GM12878 (cell line): Measurements from ENCODE around the gene LAYN. TPM values are rescaled to one million over a fixed set of nuclear protein-coding genes. Genes with fewer than 3 reads are reported as not detected.

ENCODE experiments used
- ATAC-seq: fragments of 200-7000 bp; cut with Tn5 transposase; 3 replicates; pipeline ENCODE4 v1.9.1; 2020; ENCODE audit warnings: mild to moderate bottlenecking, moderate library complexity
- BruUV-seq: library from RNA; stranded (reverse); fragments of 400-500 nt; replicated peaks from 2 replicates; lab custom pipeline; 2021; lab: Mats Ljungman, UMichigan
- CTCF ChIA-PET: fragments of 300-600 bp; sonication (Branson Sonifier 250); formaldehyde crosslinking; extraction: SDS; loops from one replicate; lab custom pipeline; 2021; ENCODE audit warnings: inconsistent platforms; lab: Yijun Ruan, JAX
- POLR2A ChIA-PET: fragments of 350-600 bp; formaldehyde crosslinking; extraction: SDS; loops from one replicate; lab custom pipeline; 2021; ENCODE audit warnings: inconsistent platforms; lab: Charles Lee
- RAD21 ChIA-PET: fragments of 300-600 bp; sonication (Branson Sonifier 250); formaldehyde crosslinking; loops from one replicate; lab custom pipeline; 2023; ENCODE audit warnings: antibody characterized with exemption; ENCODE audit not compliant: unreplicated experiment; lab: Charles Lee
- SMC1A ChIA-PET: fragments of 300-600 bp; sonication (Branson Sonifier 250); formaldehyde crosslinking; loops from one replicate; lab custom pipeline; 2023; ENCODE audit not compliant: unreplicated experiment, uncharacterized antibody; lab: Charles Lee
- DNase-seq: peaks from one replicate; pipeline ENCODE4 v3.0.0-alpha.2; 2011; ENCODE audit warnings: low read depth, low spot score
- FAIRE-seq: peaks from 3 replicates; lab custom pipeline; 2011; peaks lifted over from hg19 to GRCh38; lab: Jason Lieb, UNC
- H2AFZ ChIP-seq: 2 replicates; pipeline ENCODE4 v1.6.0; 2011; ENCODE audit warnings: low read depth, low read length, control low read depth; ENCODE audit not compliant: control insufficient read depth
- H3K27ac ChIP-seq: 2 replicates; pipeline ENCODE4 v1.5.1; 2011; ENCODE audit warnings: control low read depth; ENCODE audit not compliant: control insufficient read depth, insufficient read depth
- H3K27me3 ChIP-seq, 2 experiments: replicated peaks in 1 of 2; 2 replicates each; pipeline versions ENCODE4 v1.6.0 to v1.6.1; 2011; ENCODE audit warnings: low read length in 1 of 2; ENCODE audit not compliant: control insufficient read depth in 2 of 2, insufficient read depth in 2 of 2
- H3K36me3 ChIP-seq, 2 experiments: 2 replicates each; pipeline ENCODE4 v1.5.1; 2011; ENCODE audit warnings: low read length in 1 of 2; ENCODE audit not compliant: control insufficient read depth in 2 of 2, insufficient read depth in 2 of 2
- H3K4me1 ChIP-seq: 2 replicates; pipeline ENCODE4 v1.6.1; 2011; ENCODE audit warnings: mild to moderate bottlenecking, low read length, moderate library complexity, mixed read lengths; ENCODE audit not compliant: control insufficient read depth, insufficient read depth
- H3K4me2 ChIP-seq: 2 replicates; pipeline ENCODE4 v1.6.0; 2011; ENCODE audit warnings: control low read depth; ENCODE audit not compliant: control insufficient read depth, insufficient read depth
- H3K4me3 ChIP-seq: fragments of 200-600 bp; sonication (generic); 2 replicates; pipeline ENCODE4 v1.5.1; 2016
- H3K79me2 ChIP-seq: 2 replicates; pipeline ENCODE4 v1.6.0; 2011; ENCODE audit warnings: low read length; ENCODE audit not compliant: control insufficient read depth, insufficient read depth
- H3K9ac ChIP-seq: 2 replicates; pipeline ENCODE4 v1.8.0; 2011; ENCODE audit warnings: low read length, control low read depth, mixed read lengths; ENCODE audit not compliant: control insufficient read depth, insufficient read depth
- H3K9me3 ChIP-seq: replicated peaks from 3 replicates; pipeline ENCODE4 v1.5.1; 2011; ENCODE audit warnings: mild to moderate bottlenecking, low read length; ENCODE audit not compliant: control insufficient read depth, insufficient read depth
- H4K20me1 ChIP-seq: 2 replicates; pipeline ENCODE4 v1.6.0; 2011; ENCODE audit not compliant: control insufficient read depth, insufficient read depth
- EZH2 ChIP-seq: IDR thresholded peaks from 2 replicates; pipeline ENCODE4 v1.6.1; 2012; ENCODE audit warnings: low read depth, mild to moderate bottlenecking, control low read depth, inconsistent platforms, low read length, borderline replicate concordance; ENCODE audit not compliant: control insufficient read depth
- HDGF ChIP-seq: fragments of 450-650 bp; IDR thresholded peaks from 2 replicates; pipeline ENCODE4 v1.6.1; 2016; ENCODE audit warnings: antibody characterized with exemption
- IKZF1 ChIP-seq: fragments of 450-650 bp; conservative IDR thresholded peaks from 2 replicates; pipeline ENCODE4 v1.6.1; 2017; ENCODE audit warnings: antibody characterized with exemption, mild to moderate bottlenecking
- KAT2A ChIP-seq: conservative IDR thresholded peaks from 2 replicates; pipeline ENCODE4 v1.6.1; 2011; ENCODE audit warnings: low read depth, low read length; ENCODE audit not compliant: control insufficient read depth
- MXI1 ChIP-seq: fragments of 150-350 bp; IDR thresholded peaks from 2 replicates; pipeline ENCODE4 v1.6.1; 2011; ENCODE audit warnings: low read depth, mild to moderate bottlenecking, inconsistent platforms, low read length, improper control_type of control experiment
- NFYB ChIP-seq: IDR thresholded peaks from 2 replicates; pipeline ENCODE4 v1.6.1; 2011; ENCODE audit warnings: low read depth, mild to moderate bottlenecking, low read length, improper control_type of control experiment, moderate library complexity; ENCODE audit not compliant: insufficient read depth
- NR2C1 ChIP-seq: fragments of 450-650 bp; IDR thresholded peaks from 2 replicates; pipeline ENCODE4 v1.6.1; 2017; ENCODE audit warnings: antibody characterized with exemption, mild to moderate bottlenecking, moderate library complexity
- RELA ChIP-seq: fragments of 450-650 bp; IDR thresholded peaks from 2 replicates; pipeline ENCODE4 v1.8.0; 2014; ENCODE audit warnings: borderline replicate concordance; ENCODE audit not compliant: partially characterized antibody
- SMARCA5 ChIP-seq: fragments of 450-650 bp; IDR thresholded peaks from 2 replicates; pipeline ENCODE4 v1.6.1; 2017; ENCODE audit warnings: mild to moderate bottlenecking
- STAT3 ChIP-seq: IDR thresholded peaks from 2 replicates; pipeline ENCODE4 v1.6.1; 2011; ENCODE audit warnings: low read depth, low read length, improper control_type of control experiment
- SUZ12 ChIP-seq: fragments of 200-600 bp; sonication (generic); IDR thresholded peaks from one replicate; pipeline ENCODE4 v1.6.1; 2018; ENCODE audit warnings: antibody characterized with exemption, mild to moderate bottlenecking; ENCODE audit not compliant: unreplicated experiment
- TBL1XR1 ChIP-seq: IDR thresholded peaks from 2 replicates; pipeline ENCODE4 v1.6.1; 2012; ENCODE audit warnings: low read depth, low read length, improper control_type of control experiment
- ZNF24 ChIP-seq: fragments of 450-650 bp; IDR thresholded peaks from 2 replicates; pipeline ENCODE4 v1.6.1; 2017; ENCODE audit warnings: antibody characterized with exemption, mild to moderate bottlenecking
- WGBS: methylation state at CpG from one replicate; pipeline ENCODE4 v1.1.6; 2016; ENCODE audit warnings: low lambda C conversion rate; ENCODE audit not compliant: insufficient replicate concordance, insufficient coverage; ENCODE audit errors: missing lambda C conversion rate; 5-methylcytosine and 5-hydroxymethylcytosine counted together
- in situ Hi-C: fragments of 300-500 bp; cut with MboI; formaldehyde crosslinking; loops from 9 replicates; pipeline ENCODE4 v1.14.3; 2018; ENCODE audit warnings: mixed read lengths
- intact Hi-C: fragments of 100-400 bp; cut with micrococcal nuclease; formaldehyde crosslinking; loops from one replicate; pipeline ENCODE4 v1.14.2; 2022; ENCODE audit not compliant: unreplicated experiment
- polyA plus RNA-seq, 11 experiments: library from polyadenylated mRNA; depleted of rRNA in 4 of 11; unstranded in 6 of 11; stranded (reverse) in 5 of 11; fragments of >200 nt; fragmentation: Nextera tagmentation in 4 of 11; fragmentation: Illumina TruSeq in 1 of 11; extraction: Ambion mirVana in 4 of 11; extraction: Trizol in 1 of 11; gene quantifications; 1 replicate in 1 of 11; 2 replicates in 10 of 11; pipeline versions ENCODE4 v1.2.1 to v1.2.3, GENCODE V29; 2011 to 2016; ENCODE audit warnings: inconsistent platforms in 2 of 11, missing spikeins in 2 of 11, low read depth in 1 of 11
- total RNA-seq, 4 experiments: library from RNA; depleted of rRNA in 3 of 4; stranded (reverse); fragments of >200 nt in 3 of 4; fragmentation: Illumina TruSeq in 1 of 4; extraction: Trizol in 1 of 4; gene quantifications; 2 replicates each; pipeline versions ENCODE4 v1.2.1 to v1.2.3, GENCODE V29; 2013 to 2021
- TF ChIP-seq, protein P1 (sequence below): fragments of 450-650 bp; IDR thresholded peaks from 2 replicates; pipeline ENCODE4 v1.6.1; 2017; ENCODE audit warnings: low read depth, mild to moderate bottlenecking, moderate library complexity
- TF ChIP-seq, protein P2 (sequence below): IDR thresholded peaks from 2 replicates; pipeline ENCODE4 v1.6.1; 2011; ENCODE audit warnings: borderline replicate concordance, low read depth, mild to moderate bottlenecking, moderate library complexity, low read length; ENCODE audit not compliant: insufficient read depth, poor library complexity, severe bottlenecking

Gene LAYN
- total and polyA plus RNA-seq, 10 of the 15 experiments (the other 5 are each of a cell fraction or from before 2014, with no cell fraction given): 0.06 to 0.14 (median 0.10) TPM; not detected in 7

DNA sequence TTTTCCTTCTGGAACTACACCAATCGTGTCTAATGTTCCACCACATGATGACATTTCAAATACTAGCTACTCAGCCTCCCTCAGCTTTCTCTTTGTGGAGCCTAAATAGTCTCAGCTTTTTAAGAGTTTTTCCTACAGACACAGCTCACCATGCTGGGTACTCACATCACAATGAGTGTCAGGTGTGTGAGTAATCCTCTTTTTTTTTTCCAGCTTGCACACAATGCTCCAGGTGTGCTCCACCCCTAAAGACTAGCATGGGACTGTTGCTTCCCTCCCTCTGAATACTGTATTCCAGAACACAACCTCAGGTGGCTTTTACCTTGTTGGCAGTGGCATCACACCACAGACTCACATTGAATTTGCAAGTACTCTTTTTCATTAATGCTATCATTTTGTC lies 40.0 kb upstream of the LAYN start:
- no peak for FAIRE-seq
- SMC1A ChIA-PET: interaction anchor here (0.6 to 0.7 kb wide), 2 partner anchors 14 to 1253 kb away, joined by 3 to 4 read pairs; no protein-coding TSS in a partner anchor

DNA sequence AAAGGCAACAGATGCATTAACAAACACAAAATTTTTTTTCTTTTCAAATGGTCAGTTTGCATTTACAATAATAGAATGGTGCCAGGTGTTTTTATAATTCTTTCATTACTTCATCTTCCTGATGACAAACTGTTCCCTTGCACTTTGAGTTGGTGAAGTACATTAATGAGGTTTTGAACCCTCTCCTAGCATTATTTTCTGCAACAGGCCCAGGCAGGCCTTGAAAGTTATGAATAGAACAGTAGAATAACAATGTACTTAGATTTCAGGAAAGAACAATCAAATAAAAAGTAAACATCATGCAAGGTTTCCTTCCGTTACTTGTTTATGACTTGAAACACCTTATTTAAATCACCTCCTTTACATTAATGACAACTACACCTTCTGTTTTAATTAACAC lies 37.9 kb upstream of the LAYN start:
- H3K27me3 ChIP-seq: no peaks in the 10 kb centered on the region
- H3K9ac ChIP-seq: no peak overlapping the region
- SMC1A ChIA-PET: interaction anchor here (1.4 kb wide), 1 partner anchor 11 kb away, joined by 3 read pairs; no protein-coding TSS in a partner anchor
- no peaks in the 10 kb centered on the region for H4K20me1 ChIP-seq
- POLR2A ChIA-PET: no interaction called here
- H3K79me2 ChIP-seq: no peaks in the 10 kb centered on the region
- no peaks in the 10 kb centered on the region; the same call in 2 of the 3 replicates for H3K9me3 ChIP-seq
- FAIRE-seq (no peak), DNase-seq (no peak), ATAC-seq (no peak)
- H3K4me1 ChIP-seq: no peaks in the 10 kb centered on the region
- H3K4me2 ChIP-seq: no peak overlapping the region
- no peak overlapping the region for H3K27ac ChIP-seq
- H2AFZ ChIP-seq: no peak overlapping the region
- CTCF ChIA-PET: no interaction called here
- no peak overlapping the region for H3K4me3 ChIP-seq
- intact Hi-C loops: no loop called here
- in situ Hi-C loops: no loop called here
- RAD21 ChIA-PET: no interaction called here
- WGBS: 35% methylated on average over 1 of the region's 1 CpG
- no peaks in the 10 kb centered on the region for H3K36me3 ChIP-seq
- no TSS peak for BruUV-seq
- TF ChIP-seq HDGF (no peak), NR2C1 (no peak), RELA (no peak), ZNF24 (no peak), NFYB (no peak), SUZ12 (no peak), EZH2 (no peak), IKZF1 (no peak), STAT3 (no peak), MXI1 (no peak), TBL1XR1 (no peak), SMARCA5 (no peak)
- TF ChIP-seq, protein P1, sequence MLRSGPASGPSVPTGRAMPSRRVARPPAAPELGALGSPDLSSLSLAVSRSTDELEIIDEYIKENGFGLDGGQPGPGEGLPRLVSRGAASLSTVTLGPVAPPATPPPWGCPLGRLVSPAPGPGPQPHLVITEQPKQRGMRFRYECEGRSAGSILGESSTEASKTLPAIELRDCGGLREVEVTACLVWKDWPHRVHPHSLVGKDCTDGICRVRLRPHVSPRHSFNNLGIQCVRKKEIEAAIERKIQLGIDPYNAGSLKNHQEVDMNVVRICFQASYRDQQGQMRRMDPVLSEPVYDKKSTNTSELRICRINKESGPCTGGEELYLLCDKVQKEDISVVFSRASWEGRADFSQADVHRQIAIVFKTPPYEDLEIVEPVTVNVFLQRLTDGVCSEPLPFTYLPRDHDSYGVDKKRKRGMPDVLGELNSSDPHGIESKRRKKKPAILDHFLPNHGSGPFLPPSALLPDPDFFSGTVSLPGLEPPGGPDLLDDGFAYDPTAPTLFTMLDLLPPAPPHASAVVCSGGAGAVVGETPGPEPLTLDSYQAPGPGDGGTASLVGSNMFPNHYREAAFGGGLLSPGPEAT: no peak

More for the DNA sequence above, 40.0 kb upstream of the LAYN start:
- no peaks in the 10 kb centered on the region for H3K79me2 ChIP-seq
- no peaks in the 10 kb centered on the region; a peak in 1 of 4 replicates for H3K27me3 ChIP-seq
- H3K27ac ChIP-seq: no peak overlapping the region
- no peak for TF ChIP-seq STAT3
- TF ChIP-seq KAT2A: no peak
- TF ChIP-seq, protein P2, sequence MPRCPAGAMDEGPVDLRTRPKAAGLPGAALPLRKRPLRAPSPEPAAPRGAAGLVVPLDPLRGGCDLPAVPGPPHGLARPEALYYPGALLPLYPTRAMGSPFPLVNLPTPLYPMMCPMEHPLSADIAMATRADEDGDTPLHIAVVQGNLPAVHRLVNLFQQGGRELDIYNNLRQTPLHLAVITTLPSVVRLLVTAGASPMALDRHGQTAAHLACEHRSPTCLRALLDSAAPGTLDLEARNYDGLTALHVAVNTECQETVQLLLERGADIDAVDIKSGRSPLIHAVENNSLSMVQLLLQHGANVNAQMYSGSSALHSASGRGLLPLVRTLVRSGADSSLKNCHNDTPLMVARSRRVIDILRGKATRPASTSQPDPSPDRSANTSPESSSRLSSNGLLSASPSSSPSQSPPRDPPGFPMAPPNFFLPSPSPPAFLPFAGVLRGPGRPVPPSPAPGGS: no peak
- no peaks in the 10 kb centered on the region for H3K36me3 ChIP-seq
- H4K20me1 ChIP-seq: no peaks in the 10 kb centered on the region
- no peak overlapping the region for H3K4me3 ChIP-seq
- intact Hi-C loops: no loop called here
- POLR2A ChIA-PET: interaction anchor here (0.9 kb wide), 1 partner anchor 24 kb away, joined by 3 read pairs; no protein-coding TSS in a partner anchor
- DNase-seq: no peak
- no TSS peak for BruUV-seq
- no peak overlapping the region for H3K4me2 ChIP-seq
- no peak overlapping the region for H3K9ac ChIP-seq
- no peak for ATAC-seq
- no peaks in the 10 kb centered on the region for H3K4me1 ChIP-seq
- CTCF ChIA-PET: interaction anchor here (0.6 kb wide), 1 partner anchor 412 kb away, joined by 3 read pairs; no protein-coding TSS in a partner anchor
- 0% methylated on average over 1 of the region's 1 CpG for WGBS
- H3K9me3 ChIP-seq: no peaks in the 10 kb centered on the region
- RAD21 ChIA-PET: no interaction called here
- in situ Hi-C loops: no loop called here
- no peak overlapping the region for H2AFZ ChIP-seq
